B cell (primary cell): ENCODE results near the gene IRAK1. TPM values are rescaled to one million over a fixed set of nuclear protein-coding genes. Genes with fewer than 3 reads are reported as not detected.

ENCODE experiments used
- ATAC-seq: fragments of 200-7000 bp; cut with Tn5 transposase; one replicate; pipeline ENCODE4 v1.10.0; 2021; ENCODE audit warnings: low read depth, mild to moderate bottlenecking, moderate number of reproducible peaks, moderate library complexity
- CTCF ChIA-PET: fragments of 350-600 bp; sonication (Branson Sonifier 250); formaldehyde crosslinking; loops from one replicate; lab custom pipeline; 2021; ENCODE audit warnings: antibody characterized with exemption, inconsistent platforms; lab: Charles Lee
- POLR2A ChIA-PET: fragments of 350-600 bp; sonication (Branson Sonifier 250); formaldehyde crosslinking; loops from one replicate; lab custom pipeline; 2021; ENCODE audit warnings: antibody characterized with exemption; lab: Charles Lee
- DNase-seq: peaks from one replicate; pipeline ENCODE4 v3.0.0; 2013
- H2AFZ ChIP-seq: 2 replicates; pipeline ENCODE4 v1.6.1; 2012; ENCODE audit warnings: mild to moderate bottlenecking, low read depth, low read length; ENCODE audit not compliant: insufficient read depth, poor library complexity, severe bottlenecking
- H3K27ac ChIP-seq, 2 donors: 1 replicate in 1 of 2; 2 replicates in 1 of 2; pipeline ENCODE4 v1.5.1; 2012 to 2013; ENCODE audit warnings: low read length in 2 of 2, mild to moderate bottlenecking in 2 of 2, moderate library complexity in 1 of 2
- H3K27me3 ChIP-seq, 4 experiments: fragments of 200-600 bp in 1 of 4; sonication (generic) in 1 of 4; replicated peaks in 1 of 4; 1 replicate in 2 of 4; 2 replicates in 2 of 4; pipeline versions ENCODE4 v1.6.1 to v1.7.0; 2013 to 2016; ENCODE audit warnings: low read length in 3 of 4, mild to moderate bottlenecking in 2 of 4, mixed read lengths in 1 of 4, moderate library complexity in 1 of 4; ENCODE audit not compliant: insufficient read depth in 4 of 4, control insufficient read depth in 3 of 4; ENCODE audit errors: control extremely low read depth in 1 of 4
- H3K36me3 ChIP-seq, 2 experiments: replicated peaks in 1 of 2; 1 replicate in 1 of 2; 2 replicates in 1 of 2; pipeline versions ENCODE4 v1.6.1 to v1.7.1; 2013; ENCODE audit warnings: low read length in 1 of 2; ENCODE audit not compliant: insufficient read depth in 2 of 2, control insufficient read depth in 1 of 2; ENCODE audit errors: control extremely low read depth in 1 of 2, extremely low read depth in 1 of 2
- H3K4me1 ChIP-seq, 2 donors: fragments of 200-600 bp in 1 of 2; sonication (generic) in 1 of 2; 1 replicate in 1 of 2; 2 replicates in 1 of 2; pipeline versions ENCODE4 v1.5.1 to v1.6.1; 2013 to 2017; ENCODE audit warnings: low read length in 2 of 2; ENCODE audit not compliant: control insufficient read depth in 2 of 2, insufficient read depth in 2 of 2
- H3K4me2 ChIP-seq: replicated peaks from 2 replicates; pipeline ENCODE3; 2012; ENCODE audit warnings: mild to moderate bottlenecking, low read depth, low read length; ENCODE audit not compliant: poor library complexity, severe bottlenecking
- H3K4me3 ChIP-seq, 5 experiments: fragments of 200-600 bp in 1 of 5; sonication (generic) in 1 of 5; 1 replicate in 3 of 5; 2 replicates in 2 of 5; pipeline versions ENCODE4 v1.5.1 to v1.7.0; 2011 to 2016; ENCODE audit warnings: low read length in 4 of 5, mild to moderate bottlenecking in 4 of 5, low read depth in 2 of 5, control low read depth in 1 of 5, moderate library complexity in 1 of 5; ENCODE audit not compliant: insufficient read depth in 1 of 5; ENCODE audit errors: control extremely low read depth in 1 of 5, extremely low read depth in 1 of 5
- H3K79me2 ChIP-seq: fragments of 200-600 bp; sonication (generic); one replicate; pipeline ENCODE4 v1.6.0; 2016; ENCODE audit warnings: low read length; ENCODE audit not compliant: control insufficient read depth, insufficient read depth
- H3K9ac ChIP-seq: fragments of 200-600 bp; sonication (generic); 2 replicates; pipeline ENCODE4 v1.6.1; 2017; ENCODE audit warnings: mild to moderate bottlenecking, low read length, moderate library complexity
- H3K9me3 ChIP-seq, 3 donors: one replicate each; pipeline versions ENCODE4 v1.6.1 to v1.7.1; 2013; ENCODE audit warnings: low read length in 2 of 3; ENCODE audit not compliant: control insufficient read depth in 2 of 3, insufficient read depth in 1 of 3; ENCODE audit errors: control extremely low read depth in 1 of 3
- H4K20me1 ChIP-seq: 2 replicates; pipeline ENCODE4 v1.6.0; 2012; ENCODE audit warnings: mild to moderate bottlenecking, low read length; ENCODE audit not compliant: insufficient read depth, control insufficient read depth, poor library complexity, severe bottlenecking
- H3K27ac Mint-ChIP-seq: one replicate; pipeline ENCODE4 v1.8.0; 2021; ENCODE audit warnings: mixed read lengths
- H3K27me3 Mint-ChIP-seq: one replicate; pipeline ENCODE4 v1.8.0; 2021; ENCODE audit warnings: mixed read lengths
- H3K4me1 Mint-ChIP-seq: one replicate; pipeline ENCODE4 v1.8.0; 2021; ENCODE audit warnings: mixed read lengths
- H3K4me3 Mint-ChIP-seq: one replicate; pipeline ENCODE4 v1.8.0; 2021; ENCODE audit warnings: mixed read lengths
- H3K9me3 Mint-ChIP-seq: one replicate; pipeline ENCODE4 v1.8.0; 2022; ENCODE audit warnings: mixed read lengths; ENCODE audit not compliant: insufficient read depth
- CTCF ChIP-seq: fragments of 200-600 bp; IDR thresholded peaks from one replicate; pipeline ENCODE4 v1.8.0; 2022; ENCODE audit warnings: antibody characterized with exemption, mild to moderate bottlenecking
- EZH2 ChIP-seq: IDR thresholded peaks from 2 replicates; pipeline ENCODE4 v1.6.1; 2012; ENCODE audit warnings: borderline replicate concordance, low read depth, mild to moderate bottlenecking, moderate library complexity, low read length; ENCODE audit not compliant: insufficient read depth, poor library complexity, severe bottlenecking
- WGBS: methylation state at CpG from one replicate; pipeline ENCODE4 v1.1.5; 2013; ENCODE audit warnings: missing lambda C conversion rate; ENCODE audit not compliant: insufficient coverage; 5-methylcytosine and 5-hydroxymethylcytosine counted together
- intact Hi-C: fragments of 100-400 bp; cut with micrococcal nuclease; formaldehyde crosslinking; loops from one replicate; pipeline ENCODE4 v1.10.0; 2022
- polyA plus RNA-seq: library from polyadenylated mRNA; depleted of rRNA; stranded (reverse); fragments of >200 nt; gene quantifications from 2 replicates; pipeline ENCODE4 v1.2.3, GENCODE V29; 2012
- total RNA-seq, 2 donors: library from RNA; stranded (reverse); fragments of 120-200 nt in 1 of 2; gene quantifications; 1 replicate in 1 of 2; 2 replicates in 1 of 2; pipeline versions ENCODE4 v1.2.3 to v1.2.4, GENCODE V29; 2013 to 2022

IRAK1 gene
- total and polyA plus RNA-seq, 2 donors (not counting 1 experiment from before 2014, with no cell fraction given) = 112 to 118 TPM

- POLR2A ChIA-PET = interaction anchor here (0.6 kb wide), 1 partner anchor 23 kb away, joined by 4 read pairs; no protein-coding TSS in a partner anchor
- CTCF ChIA-PET = interaction anchor here (0.7 kb wide), 1 partner anchor 109 kb away, joined by 3 read pairs; no protein-coding TSS in a partner anchor
- H3K9me3 ChIP-seq = no peaks in the 10 kb centered on the region
- H3K4me3 ChIP-seq = no peak overlapping the region
- DNase-seq (no peak), ATAC-seq (no peak)
- intact Hi-C loops = no loop called here
- Mint-ChIP-seq H3K27me3 (no peaks in the 10 kb centered on the region), H3K27ac (peak overlapping the region; percentile 41), H3K4me1 (peaks cover 28% of the 10 kb centered on the region), H3K4me3 (no peak overlapping the region), H3K9me3 (no peaks in the 10 kb centered on the region)
- no peak overlapping the region for H3K27ac ChIP-seq
- TF ChIP-seq CTCF (no peak), EZH2 (no peak)
- peaks cover 0 to under 1% of the 10 kb centered on the region in 2 donors for H3K4me1 ChIP-seq
- peaks cover 66% of the 10 kb centered on the region for H3K79me2 ChIP-seq
- peaks cover 0 to 11% of the 10 kb centered on the region in 2 experiments for H3K36me3 ChIP-seq
- peaks cover 45% of the 10 kb centered on the region for H4K20me1 ChIP-seq
- no peak overlapping the region for H3K4me2 ChIP-seq
- H2AFZ ChIP-seq = no peak overlapping the region
- no CpG with 5 or more reads among the region's 8 CpGs for WGBS
- H3K27me3 ChIP-seq = no peaks in the 10 kb centered on the region
- no peak overlapping the region for H3K9ac ChIP-seq
Measured at GRCh38 chrX:154036513-154036912, 16.8 kb upstream of the IRAK1 start.

DNA sequence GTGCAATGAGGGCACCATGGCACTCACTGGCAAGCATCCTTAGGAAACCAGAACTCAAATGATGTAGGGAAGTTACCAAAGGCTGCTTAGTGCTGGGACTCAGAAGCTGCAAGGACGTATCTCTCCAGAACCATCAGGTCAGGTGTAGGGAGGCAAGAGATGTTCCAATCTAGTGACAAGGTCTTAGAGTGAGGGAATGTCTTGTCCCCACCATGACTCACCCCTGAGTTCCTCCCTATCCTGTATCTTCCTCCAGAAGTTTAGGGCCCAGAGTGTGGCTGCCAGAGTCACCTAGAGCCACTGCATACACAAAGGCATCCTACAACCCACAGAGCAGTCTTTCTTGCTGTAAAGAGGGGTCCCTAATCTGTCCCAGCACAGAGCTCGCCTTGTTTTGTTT is 14.1 kb upstream of the IRAK1 start:
- no peak overlapping the region for H3K27ac Mint-ChIP-seq
- Histone ChIP-seq H4K20me1 (peaks cover 39% of the 10 kb centered on the region), H3K27me3 (no peaks in the 10 kb centered on the region), H3K79me2 (peaks cover 51% of the 10 kb centered on the region), H3K4me1 (no peaks in the 10 kb centered on the region), H2AFZ (no peak overlapping the region), H3K27ac (no peak overlapping the region), H3K9ac (no peak overlapping the region), H3K4me2 (no peak overlapping the region), H3K4me3 (no peak overlapping the region), H3K36me3 (peaks cover 0 to 21% of the 10 kb centered on the region in 2 experiments), H3K9me3 (no peaks in the 10 kb centered on the region)
- DNase-seq = no peak
- H3K9me3 Mint-ChIP-seq = no peaks in the 10 kb centered on the region
- H3K4me3 Mint-ChIP-seq = no peak overlapping the region
- intact Hi-C loops = no loop called here
- ATAC-seq = no peak
- ChIA-PET CTCF (no interaction called here), POLR2A (interaction anchor here (0.7 kb wide), 1 partner anchor 239 kb away, joined by 3 read pairs; the partner anchor contains the start of gene SSR4)
- H3K27me3 Mint-ChIP-seq = no peaks in the 10 kb centered on the region
- TF ChIP-seq EZH2 (no peak), CTCF (no peak)
- H3K4me1 Mint-ChIP-seq = peaks cover 11% of the 10 kb centered on the region
- no CpG with 5 or more reads among the region's 2 CpGs for WGBS
